ENCODE data around the gene DYNC1H1.

Gene DYNC1H1

DNA sequence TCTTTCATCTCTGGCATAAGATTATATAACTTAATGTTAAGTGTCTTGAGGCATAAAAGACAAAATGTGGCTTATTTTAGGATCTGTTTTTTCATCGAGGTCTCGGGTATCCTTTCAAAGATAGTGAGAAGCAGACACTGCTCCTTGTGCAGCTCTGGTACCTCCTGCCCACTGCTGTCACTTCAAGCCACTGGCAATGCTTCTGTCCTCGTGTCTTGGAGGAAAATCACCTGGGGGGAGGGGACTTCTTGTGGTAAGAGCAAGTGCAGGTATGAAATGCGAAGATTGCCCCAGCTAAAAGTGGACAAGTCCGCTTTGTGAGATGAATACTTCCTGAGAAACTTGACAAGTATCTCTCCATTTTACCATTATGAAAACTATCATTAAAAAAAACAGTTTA lies 37.8 kb upstream of the DYNC1H1 start:
- no peaks in the 10 kb centered on the region for H3K27me3 ChIP-seq (ENCODE audit: control insufficient read depth, insufficient read depth, low read length)
- no peaks in the 10 kb centered on the region for H3K79me2 ChIP-seq
- H3K27ac ChIP-seq: no peak overlapping the region
- H3K9ac ChIP-seq: no peak overlapping the region
- H3K36me3 ChIP-seq (ENCODE audit: control insufficient read depth, insufficient read depth, low read length): no peaks in the 10 kb centered on the region
- H2AFZ ChIP-seq: no peak overlapping the region
- no peak overlapping the region for H3K4me3 ChIP-seq (ENCODE audit: low read depth, low read length)
- TF ChIP-seq, protein P1, sequence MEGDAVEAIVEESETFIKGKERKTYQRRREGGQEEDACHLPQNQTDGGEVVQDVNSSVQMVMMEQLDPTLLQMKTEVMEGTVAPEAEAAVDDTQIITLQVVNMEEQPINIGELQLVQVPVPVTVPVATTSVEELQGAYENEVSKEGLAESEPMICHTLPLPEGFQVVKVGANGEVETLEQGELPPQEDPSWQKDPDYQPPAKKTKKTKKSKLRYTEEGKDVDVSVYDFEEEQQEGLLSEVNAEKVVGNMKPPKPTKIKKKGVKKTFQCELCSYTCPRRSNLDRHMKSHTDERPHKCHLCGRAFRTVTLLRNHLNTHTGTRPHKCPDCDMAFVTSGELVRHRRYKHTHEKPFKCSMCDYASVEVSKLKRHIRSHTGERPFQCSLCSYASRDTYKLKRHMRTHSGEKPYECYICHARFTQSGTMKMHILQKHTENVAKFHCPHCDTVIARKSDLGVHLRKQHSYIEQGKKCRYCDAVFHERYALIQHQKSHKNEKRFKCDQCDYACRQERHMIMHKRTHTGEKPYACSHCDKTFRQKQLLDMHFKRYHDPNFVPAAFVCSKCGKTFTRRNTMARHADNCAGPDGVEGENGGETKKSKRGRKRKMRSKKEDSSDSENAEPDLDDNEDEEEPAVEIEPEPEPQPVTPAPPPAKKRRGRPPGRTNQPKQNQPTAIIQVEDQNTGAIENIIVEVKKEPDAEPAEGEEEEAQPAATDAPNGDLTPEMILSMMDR (IDR thresholded peaks at IDR 0.05): no peak
- H3K4me2 ChIP-seq (ENCODE audit: low read length): no peak overlapping the region
- H3K4me1 ChIP-seq: no peaks in the 10 kb centered on the region
- no peaks in the 10 kb centered on the region for H3K9me3 ChIP-seq (ENCODE audit: control insufficient read depth, low read length)

- no peaks in the 10 kb centered on the region for H3K4me1 ChIP-seq
- H3K9ac ChIP-seq: no peak overlapping the region
- H3K27ac ChIP-seq: no peak overlapping the region
- H3K27me3 ChIP-seq (ENCODE audit: control insufficient read depth, insufficient read depth, low read length): no peaks in the 10 kb centered on the region
- no peaks in the 10 kb centered on the region for H3K79me2 ChIP-seq
- no peak overlapping the region for H3K4me2 ChIP-seq (ENCODE audit: low read length)
- H3K36me3 ChIP-seq (ENCODE audit: control insufficient read depth, insufficient read depth, low read length): no peaks in the 10 kb centered on the region
- no peak overlapping the region for H2AFZ ChIP-seq
- H3K4me3 ChIP-seq (ENCODE audit: low read depth, low read length): no peak overlapping the region
- TF ChIP-seq, protein P1 (IDR thresholded peaks at IDR 0.05): no peak
- H3K9me3 ChIP-seq (ENCODE audit: control insufficient read depth, low read length): no peaks in the 10 kb centered on the region
Observed at GRCh38 chr14:101927859-101928258, 36.5 kb upstream of the DYNC1H1 start.

- TF ChIP-seq, protein P1 (IDR thresholded peaks at IDR 0.05): no peak
- Histone ChIP-seq H2AFZ (no peak overlapping the region), H3K9me3 (ENCODE audit: control insufficient read depth, low read length) (no peaks in the 10 kb centered on the region), H3K36me3 (ENCODE audit: control insufficient read depth, insufficient read depth, low read length) (no peaks in the 10 kb centered on the region), H3K4me2 (ENCODE audit: low read length) (no peak overlapping the region), H3K27ac (no peak overlapping the region), H3K27me3 (ENCODE audit: control insufficient read depth, insufficient read depth, low read length) (no peaks in the 10 kb centered on the region), H3K79me2 (no peaks in the 10 kb centered on the region), H3K9ac (no peak overlapping the region), H3K4me3 (ENCODE audit: low read depth, low read length) (no peak overlapping the region), H3K4me1 (no peaks in the 10 kb centered on the region)
Observed at GRCh38 chr14:101928415-101928841, 35.9 kb upstream of the DYNC1H1 start.

GRCh38 chr14:101929096-101929495 lies 35.3 kb upstream of the DYNC1H1 start:
- Histone ChIP-seq H3K79me2 (no peaks in the 10 kb centered on the region), H3K4me3 (ENCODE audit: low read depth, low read length) (no peak overlapping the region), H3K4me1 (no peaks in the 10 kb centered on the region), H3K9ac (no peak overlapping the region), H3K27ac (no peak overlapping the region), H2AFZ (no peak overlapping the region), H3K4me2 (ENCODE audit: low read length) (no peak overlapping the region), H3K9me3 (ENCODE audit: control insufficient read depth, low read length) (no peaks in the 10 kb centered on the region), H3K36me3 (ENCODE audit: control insufficient read depth, insufficient read depth, low read length) (no peaks in the 10 kb centered on the region), H3K27me3 (ENCODE audit: control insufficient read depth, insufficient read depth, low read length) (no peaks in the 10 kb centered on the region)
- TF ChIP-seq, protein P1 (IDR thresholded peaks at IDR 0.05): no peak

- TF ChIP-seq, protein P1 (IDR thresholded peaks at IDR 0.05): no peak
- H3K79me2 ChIP-seq: no peaks in the 10 kb centered on the region
- H3K27ac ChIP-seq: no peak overlapping the region
- H3K9ac ChIP-seq: no peak overlapping the region
- H3K4me1 ChIP-seq: no peaks in the 10 kb centered on the region
- no peak overlapping the region for H2AFZ ChIP-seq
- no peak overlapping the region for H3K4me2 ChIP-seq (ENCODE audit: low read length)
- H3K9me3 ChIP-seq (ENCODE audit: control insufficient read depth, low read length): no peaks in the 10 kb centered on the region
- H3K27me3 ChIP-seq (ENCODE audit: control insufficient read depth, insufficient read depth, low read length): no peaks in the 10 kb centered on the region
- H3K4me3 ChIP-seq (ENCODE audit: low read depth, low read length): no peak overlapping the region
- no peaks in the 10 kb centered on the region for H3K36me3 ChIP-seq (ENCODE audit: control insufficient read depth, insufficient read depth, low read length)
Observed at GRCh38 chr14:101929946-101930345, 34.4 kb upstream of the DYNC1H1 start.
